ENCODE results near the gene RBPJ.

The RBPJ gene

DNA sequence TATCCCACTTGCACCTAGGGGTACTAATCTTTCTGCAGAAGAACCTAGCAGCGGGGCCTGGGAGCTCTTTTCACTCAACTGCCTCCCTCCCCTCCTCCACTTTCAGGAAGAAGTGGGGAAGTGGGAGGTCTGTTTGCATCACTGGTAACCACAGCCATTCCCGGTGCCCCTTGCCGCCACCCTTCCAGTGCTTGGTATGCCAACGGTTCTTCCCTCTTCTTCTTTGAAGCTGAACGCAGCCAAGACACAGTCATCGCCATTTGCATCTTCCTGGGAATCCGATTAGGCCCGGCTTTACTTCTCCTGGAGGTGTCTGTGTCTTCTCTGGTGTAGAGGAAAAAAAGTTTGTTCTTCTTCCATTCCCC, 47.2 kb upstream of the RBPJ start:
- Histone ChIP-seq H3K27me3 (replicated peaks; ENCODE audit: insufficient read depth, low read length) (no peaks in the 10 kb centered on the region), H3K4me3 (ENCODE audit: low read length) (no peak overlapping the region), H3K9me3 (replicated peaks; ENCODE audit: insufficient read depth, low read length) (no peaks in the 10 kb centered on the region), H3K9me2 (replicated peaks; ENCODE audit: insufficient read depth, low read length) (no peaks in the 10 kb centered on the region), H3K27ac (ENCODE audit: low read length) (no peak overlapping the region), H3K4me1 (ENCODE audit: low read length) (no peaks in the 10 kb centered on the region), H3F3A (ENCODE audit: insufficient read depth, low read length) (no peaks in the 10 kb centered on the region), H3K36me3 (replicated peaks; ENCODE audit: insufficient read depth, low read length) (no peaks in the 10 kb centered on the region), H3K4me2 (ENCODE audit: low read depth, low read length) (no peak overlapping the region), H4K20me1 (ENCODE audit: insufficient read depth, low read length) (no peaks in the 10 kb centered on the region), H3K79me2 (ENCODE audit: low read length) (no peaks in the 10 kb centered on the region), H2AFZ (ENCODE audit: low read length) (no peak overlapping the region), H3K9ac (ENCODE audit: low read length) (no peak overlapping the region)
- no peak for TF ChIP-seq CTCF (IDR thresholded peaks at IDR 0.05; ENCODE audit: low read length)
- no peak for DNase-seq

DNA sequence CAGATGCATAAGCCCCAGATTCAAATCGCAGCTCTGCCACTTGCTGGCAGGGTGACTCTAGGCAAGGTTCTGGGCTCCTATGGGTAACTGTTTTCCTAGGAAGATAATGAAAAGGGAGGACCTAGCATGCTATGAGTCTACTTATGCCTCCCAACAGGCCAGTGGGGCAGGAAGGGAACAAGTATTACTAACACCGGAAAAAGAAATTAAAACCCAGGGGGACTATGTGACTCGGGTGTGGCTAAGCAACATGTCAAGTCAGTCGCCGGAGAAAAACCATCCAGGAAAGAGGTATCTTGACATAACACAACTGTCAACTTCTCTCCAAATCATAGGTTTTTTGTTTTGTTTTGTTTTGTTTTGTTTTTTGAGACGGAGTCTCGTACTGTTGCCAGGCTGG, 45.5 kb upstream of the RBPJ start:
- H4K20me1 ChIP-seq (ENCODE audit: insufficient read depth, low read length) = no peaks in the 10 kb centered on the region
- H3F3A ChIP-seq (ENCODE audit: insufficient read depth, low read length) = no peaks in the 10 kb centered on the region
- H3K27ac ChIP-seq (ENCODE audit: low read length) = no peak overlapping the region
- H2AFZ ChIP-seq (ENCODE audit: low read length) = no peak overlapping the region
- H3K4me1 ChIP-seq (ENCODE audit: low read length) = no peaks in the 10 kb centered on the region
- no peaks in the 10 kb centered on the region for H3K9me2 ChIP-seq (replicated peaks; ENCODE audit: insufficient read depth, low read length)
- H3K27me3 ChIP-seq (replicated peaks; ENCODE audit: insufficient read depth, low read length) = no peaks in the 10 kb centered on the region
- TF ChIP-seq CTCF (IDR thresholded peaks at IDR 0.05; ENCODE audit: low read length) (no peak), EZH2phosphoT487 (IDR thresholded peaks at IDR 0.05; ENCODE audit: low read length) (no peak), EZH2 (optimal IDR thresholded peaks at IDR 0.05; ENCODE audit: low read depth, low read length) (no peak)
- H3K4me2 ChIP-seq (ENCODE audit: low read depth, low read length) = no peak overlapping the region
- H3K4me3 ChIP-seq (ENCODE audit: low read length) = no peak overlapping the region
- H3K36me3 ChIP-seq (replicated peaks; ENCODE audit: insufficient read depth, low read length) = no peaks in the 10 kb centered on the region
- no peaks in the 10 kb centered on the region for H3K9me3 ChIP-seq (replicated peaks; ENCODE audit: insufficient read depth, low read length)
- H3K9ac ChIP-seq (ENCODE audit: low read length) = no peak overlapping the region
- H3K79me2 ChIP-seq (ENCODE audit: low read length) = no peaks in the 10 kb centered on the region
- no peak for DNase-seq

- Histone ChIP-seq H3K79me2 (ENCODE audit: low read length) (no peaks in the 10 kb centered on the region), H3K27ac (ENCODE audit: low read length) (no peak overlapping the region), H3K4me1 (ENCODE audit: low read length) (no peaks in the 10 kb centered on the region), H4K20me1 (ENCODE audit: insufficient read depth, low read length) (no peaks in the 10 kb centered on the region), H3K4me2 (ENCODE audit: low read depth, low read length) (no peak overlapping the region), H3K27me3 (replicated peaks; ENCODE audit: insufficient read depth, low read length) (no peaks in the 10 kb centered on the region), H2AFZ (ENCODE audit: low read length) (no peak overlapping the region), H3K9me3 (replicated peaks; ENCODE audit: insufficient read depth, low read length) (no peaks in the 10 kb centered on the region), H3K36me3 (replicated peaks; ENCODE audit: insufficient read depth, low read length) (no peaks in the 10 kb centered on the region), H3K4me3 (ENCODE audit: low read length) (no peak overlapping the region), H3K9me2 (replicated peaks; ENCODE audit: insufficient read depth, low read length) (no peaks in the 10 kb centered on the region), H3K9ac (ENCODE audit: low read length) (no peak overlapping the region), H3F3A (ENCODE audit: insufficient read depth, low read length) (no peaks in the 10 kb centered on the region)
- TF ChIP-seq EZH2 (optimal IDR thresholded peaks at IDR 0.05; ENCODE audit: low read depth, low read length) = no peak
- TF ChIP-seq EZH2phosphoT487 (IDR thresholded peaks at IDR 0.05; ENCODE audit: low read length) = no peak
- no peak for TF ChIP-seq CTCF (IDR thresholded peaks at IDR 0.05; ENCODE audit: low read length)
- DNase-seq = no peak
Measured at GRCh38 chr4:26279446-26279845, 41.4 kb upstream of the RBPJ start.

DNA sequence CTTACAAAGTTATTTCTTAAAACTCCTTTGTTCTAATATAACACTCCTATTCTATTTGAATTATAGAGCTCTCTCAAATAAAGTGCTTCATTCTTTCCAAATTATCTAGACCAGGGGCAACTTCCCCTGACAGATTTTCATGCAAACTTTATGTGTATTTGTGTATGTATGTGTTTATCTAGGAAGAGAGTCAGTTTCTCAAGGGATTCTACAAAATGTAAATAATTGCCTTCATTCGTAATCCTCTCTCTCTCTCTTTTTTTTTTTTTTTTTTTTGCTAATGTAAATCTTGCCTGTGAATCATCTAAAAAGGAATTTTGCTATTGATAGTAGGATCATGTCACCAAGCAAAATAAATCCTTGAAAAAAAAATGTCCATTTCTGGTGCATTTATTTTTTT, 38.9 kb upstream of the RBPJ start:
- H3K27ac ChIP-seq (ENCODE audit: low read length) = no peak overlapping the region
- no peak for TF ChIP-seq EZH2 (optimal IDR thresholded peaks at IDR 0.05; ENCODE audit: low read depth, low read length)
- TF ChIP-seq CTCF (IDR thresholded peaks at IDR 0.05; ENCODE audit: low read length) = no peak
- TF ChIP-seq EZH2phosphoT487 (IDR thresholded peaks at IDR 0.05; ENCODE audit: low read length) = no peak
- H2AFZ ChIP-seq (ENCODE audit: low read length) = no peak overlapping the region
- no peak overlapping the region for H3K9ac ChIP-seq (ENCODE audit: low read length)
- no peaks in the 10 kb centered on the region for H3K36me3 ChIP-seq (replicated peaks; ENCODE audit: insufficient read depth, low read length)
- DNase-seq = no peak
- no peaks in the 10 kb centered on the region for H3F3A ChIP-seq (ENCODE audit: insufficient read depth, low read length)
- no peaks in the 10 kb centered on the region for H3K4me1 ChIP-seq (ENCODE audit: low read length)
- no peak overlapping the region for H3K4me3 ChIP-seq (ENCODE audit: low read length)
- no peak overlapping the region for H3K4me2 ChIP-seq (ENCODE audit: low read depth, low read length)
- H3K27me3 ChIP-seq (replicated peaks; ENCODE audit: insufficient read depth, low read length) = no peaks in the 10 kb centered on the region
- H4K20me1 ChIP-seq (ENCODE audit: insufficient read depth, low read length) = no peaks in the 10 kb centered on the region
- H3K79me2 ChIP-seq (ENCODE audit: low read length) = no peaks in the 10 kb centered on the region
- no peaks in the 10 kb centered on the region for H3K9me3 ChIP-seq (replicated peaks; ENCODE audit: insufficient read depth, low read length)
- no peaks in the 10 kb centered on the region for H3K9me2 ChIP-seq (replicated peaks; ENCODE audit: insufficient read depth, low read length)

All from MM.1S (cell line).